GM15510 (cell line): Measurements from ENCODE around the gene CWF19L1.

Experiments
- POLR2A ChIP-seq: IDR thresholded peaks from 3 replicates; pipeline ENCODE4 v1.6.1; 2011; ENCODE audit warnings: borderline replicate concordance; ENCODE audit not compliant: insufficient read length; ENCODE audit errors: extremely low read depth

The CWF19L1 gene

GRCh38 chr10:100254191-100254590 lies 13.2 kb downstream of the CWF19L1 start:
- no peak for TF ChIP-seq POLR2A

GRCh38 chr10:100253041-100253440 lies 14.4 kb downstream of the CWF19L1 start:
- no peak for TF ChIP-seq POLR2A

DNA sequence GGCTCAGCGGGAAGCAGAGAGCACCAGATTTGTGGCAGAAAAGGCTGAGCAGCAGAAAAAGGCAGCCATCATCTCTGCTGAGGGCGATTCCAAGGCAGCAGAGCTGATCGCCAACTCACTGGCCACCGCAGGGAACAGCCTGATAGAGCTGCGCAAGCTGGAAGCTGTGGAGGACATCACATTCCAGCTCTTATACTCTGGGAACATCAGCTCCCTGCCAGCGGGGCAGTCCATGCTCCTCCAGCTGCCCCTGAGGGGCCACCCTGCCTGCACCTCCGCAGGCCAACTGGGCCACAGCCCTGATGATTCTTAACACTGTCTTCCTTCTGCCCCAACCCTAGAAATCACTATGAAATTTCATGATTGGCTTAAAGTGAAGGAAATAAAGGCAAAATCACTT lies 18.6 kb downstream of the CWF19L1 start:
- TF ChIP-seq POLR2A = no peak

GRCh38 chr10:100245484-100246220 lies 21.8 kb downstream of the CWF19L1 start:
- no peak for TF ChIP-seq POLR2A

GRCh38 chr10:100239851-100240250 lies 27.6 kb downstream of the CWF19L1 start:
- no peak for TF ChIP-seq POLR2A

- TF ChIP-seq POLR2A = no peak
Observed at GRCh38 chr10:100238429-100238828, 29.0 kb downstream of the CWF19L1 start.

DNA sequence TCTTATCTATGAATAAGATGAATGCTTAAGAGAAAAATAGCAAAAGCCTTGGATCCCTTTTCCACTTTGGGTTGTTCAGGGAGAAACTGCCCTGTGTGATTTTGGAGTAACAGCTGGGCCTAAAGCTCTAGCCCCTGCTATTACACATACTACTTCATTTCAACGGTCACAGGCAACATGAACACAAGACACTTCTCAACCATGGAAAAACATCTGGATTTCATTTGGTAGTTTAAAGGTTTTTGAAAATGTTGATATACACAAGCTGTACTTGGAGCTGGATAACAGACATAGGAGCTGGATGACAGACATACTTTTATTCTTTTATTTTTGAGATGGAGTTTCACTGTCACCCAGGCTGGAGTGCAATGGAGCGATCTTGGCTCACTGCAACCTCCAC lies 35.3 kb downstream of the CWF19L1 start:
- TF ChIP-seq POLR2A = no peak

- TF ChIP-seq POLR2A = no peak
Observed at GRCh38 chr10:100229819-100230422, 37.5 kb downstream of the CWF19L1 start.

DNA sequence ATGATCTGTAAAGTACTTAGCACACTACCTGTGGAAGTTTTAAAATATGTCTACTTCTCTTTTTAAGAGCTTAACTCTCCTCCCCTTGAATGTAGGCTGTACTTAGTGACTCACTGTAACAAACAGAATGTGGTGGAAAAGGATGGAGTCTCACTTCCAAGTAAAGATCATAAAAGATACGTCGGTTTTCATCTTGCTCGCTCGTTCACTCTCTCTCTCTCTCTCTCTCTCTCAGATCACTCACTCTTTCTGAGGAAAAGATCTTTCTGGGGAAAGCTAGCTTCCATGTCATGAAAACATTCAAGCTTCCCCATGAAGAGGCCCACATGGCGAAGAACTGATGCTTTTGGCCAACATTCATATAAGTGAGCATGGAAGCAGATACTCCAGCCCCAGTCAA lies 43.6 kb downstream of the CWF19L1 start:
- TF ChIP-seq POLR2A = no peak

GRCh38 chr10:100222529-100222928 lies 44.9 kb downstream of the CWF19L1 start:
- TF ChIP-seq POLR2A = no peak

- no peak for TF ChIP-seq POLR2A
Observed at GRCh38 chr10:100216006-100216405, 51.4 kb downstream of the CWF19L1 start.

GRCh38 chr10:100209303-100209702 lies 58.1 kb downstream of the CWF19L1 start:
- TF ChIP-seq POLR2A = no peak

GRCh38 chr10:100208276-100208675 lies 59.2 kb downstream of the CWF19L1 start:
- TF ChIP-seq POLR2A = no peak

DNA sequence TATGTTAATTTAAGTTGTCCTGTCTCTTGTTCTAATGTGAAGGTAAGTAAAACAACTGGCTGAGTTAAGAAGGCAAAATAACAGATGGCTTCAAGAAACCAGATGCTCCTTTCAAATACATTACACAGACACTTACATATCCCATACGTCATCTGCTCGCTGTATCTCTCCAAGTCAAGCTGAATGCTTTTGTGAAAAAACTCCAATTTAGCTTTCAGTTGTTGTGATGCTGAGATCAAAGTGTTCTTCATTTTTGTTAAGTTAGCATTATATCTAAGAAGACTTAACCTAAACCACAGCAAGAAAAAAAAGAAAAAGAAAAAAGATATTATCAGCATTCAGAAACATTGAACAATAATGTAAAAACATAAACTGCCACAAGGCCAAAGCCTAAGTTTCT lies 63.1 kb downstream of the CWF19L1 start:
- no peak for TF ChIP-seq POLR2A

DNA sequence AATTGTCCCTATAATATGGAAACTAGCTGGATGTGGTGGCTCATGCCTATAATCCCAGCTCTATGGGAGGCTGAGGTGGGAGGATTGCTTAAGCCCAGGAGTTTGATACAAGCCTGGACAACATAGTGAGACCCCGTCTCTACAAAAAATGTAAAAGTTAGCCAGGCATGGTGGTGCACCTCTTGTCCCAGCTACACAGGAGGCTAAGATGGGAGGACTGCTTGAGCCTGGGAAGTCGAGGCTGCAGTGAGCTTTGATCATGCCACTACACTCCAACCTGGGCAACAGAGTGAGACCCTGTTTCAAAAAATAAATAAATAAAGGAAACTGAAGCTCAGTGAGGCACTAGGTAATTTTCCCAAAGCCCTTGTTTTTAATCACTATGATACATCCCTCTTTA lies 65.9 kb downstream of the CWF19L1 start:
- TF ChIP-seq POLR2A = no peak

DNA sequence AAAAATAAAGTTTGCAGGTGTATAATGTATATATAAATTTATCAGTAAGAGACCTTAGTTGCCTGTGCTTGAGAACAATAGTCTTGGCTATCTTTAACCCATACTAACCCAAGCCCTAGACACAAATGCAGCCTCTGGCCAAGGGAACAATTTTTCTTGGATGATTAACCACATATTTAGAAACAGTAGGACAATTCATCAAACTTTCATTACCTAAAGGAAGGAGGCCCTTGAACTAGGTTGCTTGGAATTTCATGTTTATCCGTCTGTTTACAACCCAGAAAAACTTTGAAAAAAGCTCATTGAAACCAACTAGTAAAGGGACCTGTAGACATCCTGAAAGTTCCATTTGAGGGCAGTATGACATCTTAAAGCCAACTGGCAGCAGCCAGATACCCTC lies 72.7 kb downstream of the CWF19L1 start:
- no peak for TF ChIP-seq POLR2A
